ENCODE data around the gene KLK2.

DNA sequence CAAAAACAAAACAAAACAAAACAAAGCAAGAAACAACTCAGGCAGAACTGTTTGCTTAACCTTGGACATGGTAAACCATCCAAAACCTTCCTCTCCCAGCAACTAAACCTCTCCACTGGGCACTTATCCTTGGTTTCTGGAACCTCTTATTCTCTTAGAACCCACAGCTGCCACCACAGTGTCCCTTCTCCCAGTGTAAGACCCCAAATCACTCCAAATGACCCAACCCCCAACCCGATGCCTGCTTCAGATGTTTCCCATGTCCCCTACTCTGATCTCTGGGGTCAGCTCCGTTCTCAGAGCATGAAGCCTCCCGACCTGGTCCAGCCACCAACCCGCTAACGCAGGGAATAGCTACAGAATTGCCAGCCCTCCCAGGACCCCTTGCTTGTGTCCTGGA, 972 bp downstream of the KLK2 start:
- TF ChIP-seq POLR2A (IDR thresholded peaks at IDR 0.05; ENCODE audit: low read depth, low read length) (no peak), POLR2AphosphoS5 (IDR thresholded peaks at IDR 0.05; ENCODE audit: low read depth, low read length) (no peak)
